A549 treated with AZD9567 at 1 μM for 4 hours (cell line): ENCODE results near the gene CXCL17. TPM values are rescaled to one million over a fixed set of nuclear protein-coding genes. Genes with fewer than 3 reads are reported as not detected.

Source experiments
- total RNA-seq: library from RNA; stranded (reverse); fragments of 200-300 nt; extraction: Qiagen RNA extraction; gene quantifications from 5 replicates; pipeline ENCODE4 v1.2.3, GENCODE V29; 2022; ENCODE audit not compliant: insufficient read depth

The CXCL17 gene
- total RNA-seq = 0.09 to 0.11 TPM in 2 of 5 replicates, not detected in the others

GRCh38 chr19:42442833-42443232, at the start of gene CXCL17:
Gene CXCL17, minus strand, starts transcription at chr19:42442946. Its CDS starts 114 bp downstream, at chr19:42442832.

GRCh38 chr19:42427313-42427712, 15.4 kb downstream of the CXCL17 start, which contains the start of gene LIPE:
Gene LIPE, minus strand, starts transcription at chr19:42427388. Its CDS starts 239 bp downstream, at chr19:42427149.

GRCh38 chr19:42389899-42390298, 52.8 kb downstream of the CXCL17 start, which contains the start of gene CNFN:
Gene CNFN, minus strand, starts transcription at chr19:42390297. Its CDS starts 1,260 bp downstream, at chr19:42389037.

Other genes starting within 250 kb of the CXCL17 start
- gene DEDD2, start 225.3 kb downstream of the CXCL17 start, total RNA-seq = 47.7 to 74.6 TPM (median 67.5 TPM) in 5 replicates
- 17.6 to 22.0 TPM (median 19.8 TPM) in 5 replicates for gene ZNF526, start 222.6 kb downstream of the CXCL17 start, total RNA-seq
- gene GSK3A, start 200.3 kb downstream of the CXCL17 start, total RNA-seq = 108 to 158 TPM (median 149 TPM) in 5 replicates
- 110 to 145 TPM (median 117 TPM) in 5 replicates for gene ERF, start 187.8 kb downstream of the CXCL17 start, total RNA-seq
- gene CIC, start 173.7 kb downstream of the CXCL17 start, total RNA-seq = 39.8 to 51.4 TPM (median 48.5 TPM) in 5 replicates
- 3.5 to 7.3 TPM (median 4.1 TPM) in 5 replicates for gene PRR19, start 140.8 kb downstream of the CXCL17 start, total RNA-seq
- gene PAFAH1B3, start 140.3 kb downstream of the CXCL17 start, total RNA-seq = 146 to 166 TPM (median 152 TPM) in 5 replicates
- gene TMEM145, start 129.6 kb downstream of the CXCL17 start, total RNA-seq = 3.1 to 4.6 TPM (median 3.6 TPM) in 4 of 5 replicates, not detected in the other
- gene MEGF8, start 117.3 kb downstream of the CXCL17 start, total RNA-seq = 19.4 to 25.8 TPM (median 23.4 TPM) in 5 replicates
- 31.4 to 52.9 TPM (median 48.6 TPM) in 5 replicates for gene CNFN, start 52.6 kb downstream of the CXCL17 start, total RNA-seq
- gene LIPE, start 15.6 kb downstream of the CXCL17 start, total RNA-seq = 1.5 to 3.1 TPM (median 2.3 TPM) in 5 replicates
- 1.3 to 2.4 TPM (median 1.4 TPM) in 5 replicates for gene CEACAM1, start 85.5 kb upstream of the CXCL17 start, total RNA-seq
- not detected in 5 replicates for gene CEACAM8, start 152.0 kb upstream of the CXCL17 start, total RNA-seq